Activated CD8-positive, alpha-beta memory T cell treated with anti-CD3 and anti-CD28 coated beads, Interleukin-2, amount 50 U/mL, for 24 hours (primary cell): ENCODE results near the gene HS6ST3.

Source experiments
- DNase-seq: peaks from one replicate; pipeline ENCODE4 v3.0.0-alpha.2; 2020; ENCODE audit errors: extremely low read depth

Gene HS6ST3

GRCh38 chr13:96834626-96835025, 744.7 kb downstream of the HS6ST3 start:
- no peak for DNase-seq

GRCh38 chr13:96835546-96835945, 745.6 kb downstream of the HS6ST3 start:
- no peak for DNase-seq

DNA sequence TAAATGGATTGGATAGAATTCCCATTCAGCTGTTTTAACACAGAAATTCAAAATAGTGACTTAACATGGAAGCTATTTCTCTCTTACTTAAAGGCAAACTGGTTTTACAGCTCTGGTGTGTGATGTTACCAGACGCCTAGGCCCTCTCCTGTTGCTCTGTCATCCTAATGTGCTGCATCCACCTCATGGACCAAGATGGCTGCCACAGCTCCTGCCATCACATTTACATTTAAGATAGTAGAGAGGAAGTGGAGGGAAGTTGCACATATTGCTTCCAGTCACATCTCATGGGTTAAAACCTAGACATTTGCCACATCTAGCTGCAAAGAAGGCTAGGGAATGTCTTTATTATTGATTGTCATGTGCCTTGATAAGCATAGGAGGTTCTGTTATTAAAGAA, 746.8 kb downstream of the HS6ST3 start:
- DNase-seq: no peak

DNA sequence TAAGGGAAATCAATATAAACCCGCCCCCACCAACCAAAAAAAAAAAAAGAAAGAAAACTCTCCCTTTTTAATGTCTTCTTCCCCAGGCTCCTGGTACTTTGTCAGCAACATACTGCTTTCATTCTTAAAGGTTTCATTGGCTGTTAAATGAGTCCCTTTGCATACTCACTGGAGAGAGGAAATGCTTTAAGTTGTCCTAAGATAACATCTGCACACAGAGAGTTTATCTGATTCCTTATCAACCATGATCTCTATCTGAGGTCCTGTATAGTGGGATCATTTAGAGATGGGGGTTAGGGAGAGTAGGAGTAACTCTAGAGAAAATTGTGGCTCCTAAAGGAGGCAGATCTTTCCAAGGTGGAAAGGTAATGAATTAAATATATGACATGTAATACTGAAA, 747.9 kb downstream of the HS6ST3 start:
- no peak for DNase-seq

GRCh38 chr13:96844195-96844594, 754.3 kb downstream of the HS6ST3 start:
- no peak for DNase-seq

DNA sequence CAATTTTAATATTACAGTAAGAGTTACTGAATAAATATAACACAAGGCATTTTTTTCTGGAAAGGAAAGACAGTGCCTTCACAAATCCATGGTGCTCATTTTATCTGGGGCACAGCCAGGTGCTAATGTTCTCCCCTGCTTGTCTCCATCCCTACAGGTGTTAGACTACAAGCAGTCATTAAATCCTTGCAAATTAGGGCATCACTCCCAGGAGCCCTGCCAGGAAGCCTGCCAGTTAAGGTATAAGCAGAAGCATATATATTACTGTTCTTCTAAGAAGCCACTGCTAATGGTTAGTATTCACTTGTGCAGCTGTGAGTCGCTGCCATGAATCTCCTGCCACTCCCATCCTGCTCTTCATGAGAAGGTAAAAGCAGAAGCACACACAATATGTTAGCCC, 754.7 kb downstream of the HS6ST3 start:
- DNase-seq: no peak

DNA sequence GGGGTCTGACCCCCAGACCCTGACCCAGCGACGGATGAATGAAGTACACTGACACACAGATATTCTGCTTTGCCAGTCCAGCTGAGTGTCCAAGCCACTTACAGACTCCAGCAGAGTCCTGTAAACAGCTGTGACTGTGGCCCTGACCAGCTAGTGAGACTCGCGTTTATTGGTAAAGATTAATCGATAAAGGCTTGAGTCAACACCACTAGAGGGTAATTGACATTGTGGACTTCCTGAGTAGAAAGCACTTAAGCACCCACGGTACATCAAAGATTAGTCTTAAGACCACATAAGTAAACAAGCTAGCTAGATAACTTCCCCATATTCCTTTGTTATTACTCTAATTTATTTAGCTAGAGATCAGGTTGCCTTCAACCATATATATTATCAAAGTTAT, 758.4 kb downstream of the HS6ST3 start:
- DNase-seq: no peak

GRCh38 chr13:96849091-96849490, 759.2 kb downstream of the HS6ST3 start:
- no peak for DNase-seq

- DNase-seq: no peak
These were observed 760.7 kb downstream of the HS6ST3 start for GRCh38 chr13:96850538-96851145.

DNA sequence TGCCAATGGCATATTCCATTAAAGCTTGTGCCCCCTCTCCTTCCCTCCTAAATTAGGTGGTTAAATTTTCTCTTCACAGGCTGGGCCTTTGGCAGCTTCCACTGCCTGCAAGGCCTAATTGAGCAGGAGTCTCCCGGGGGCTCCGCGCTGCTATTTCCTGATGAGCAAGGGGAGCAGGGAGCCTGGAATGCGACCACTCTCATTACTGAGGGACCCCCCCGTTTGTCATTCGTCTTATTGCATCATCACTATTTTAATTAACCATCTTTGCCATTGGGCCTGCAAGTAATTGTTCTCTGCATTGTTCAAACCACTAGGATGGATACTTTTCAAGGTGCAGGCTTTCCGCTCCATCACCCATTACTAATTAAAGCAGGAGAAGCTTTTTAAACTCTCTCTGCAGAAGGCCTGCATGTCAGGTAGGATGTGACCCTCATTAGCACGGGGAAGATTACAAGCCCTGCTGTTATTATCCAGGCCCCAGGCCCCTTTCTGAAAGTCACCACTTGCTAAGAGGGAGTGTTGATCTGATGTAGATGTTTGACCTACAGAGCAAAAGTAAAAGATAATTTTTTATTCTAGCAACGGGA, 762.0 kb downstream of the HS6ST3 start:
- DNase-seq: no peak

- no peak for DNase-seq
These were observed 768.4 kb downstream of the HS6ST3 start for GRCh38 chr13:96858133-96858826.

DNA sequence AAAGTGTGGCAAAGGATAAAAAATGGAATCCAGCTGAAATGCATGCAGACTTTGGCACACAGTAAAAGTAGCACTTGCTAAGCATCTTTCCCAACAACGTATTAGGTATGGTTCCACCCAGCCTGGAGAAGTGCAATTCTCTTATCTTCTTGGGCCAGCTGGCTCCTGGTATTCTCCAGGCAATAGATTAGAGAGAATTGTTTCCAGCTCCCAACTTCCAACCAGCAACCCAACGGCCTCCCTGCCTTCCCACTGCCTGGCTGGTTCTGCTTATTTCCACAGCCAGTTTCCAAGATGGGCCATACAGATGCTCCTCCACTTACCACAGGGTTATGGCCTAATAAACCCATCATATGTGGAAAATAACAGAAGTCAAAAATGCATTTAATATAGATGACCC, 771.0 kb downstream of the HS6ST3 start:
- no peak for DNase-seq

- DNase-seq: no peak
These were observed 772.2 kb downstream of the HS6ST3 start for GRCh38 chr13:96862093-96862492.

- DNase-seq: no peak
These were observed 773.1 kb downstream of the HS6ST3 start for GRCh38 chr13:96862999-96863398.

DNA sequence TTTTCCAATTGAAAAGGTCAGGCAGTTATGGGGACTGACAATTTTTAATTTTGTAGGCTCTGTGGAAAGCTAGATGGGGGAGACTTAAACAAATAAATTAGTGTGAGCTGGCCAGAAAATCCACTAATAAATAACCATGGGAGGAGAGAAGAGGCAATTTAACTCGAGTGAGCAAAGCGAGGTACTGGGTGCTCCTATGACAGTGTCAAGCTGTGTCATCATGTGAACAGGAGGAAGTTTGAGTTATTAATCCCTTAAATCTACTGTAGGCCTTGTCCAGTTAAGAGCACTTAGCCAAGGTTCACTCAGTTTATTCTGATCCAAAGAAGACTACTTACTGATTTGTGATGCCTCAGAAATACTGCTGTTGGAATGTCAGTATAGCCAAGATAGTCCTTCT, 781.6 kb downstream of the HS6ST3 start:
- DNase-seq: no peak

DNA sequence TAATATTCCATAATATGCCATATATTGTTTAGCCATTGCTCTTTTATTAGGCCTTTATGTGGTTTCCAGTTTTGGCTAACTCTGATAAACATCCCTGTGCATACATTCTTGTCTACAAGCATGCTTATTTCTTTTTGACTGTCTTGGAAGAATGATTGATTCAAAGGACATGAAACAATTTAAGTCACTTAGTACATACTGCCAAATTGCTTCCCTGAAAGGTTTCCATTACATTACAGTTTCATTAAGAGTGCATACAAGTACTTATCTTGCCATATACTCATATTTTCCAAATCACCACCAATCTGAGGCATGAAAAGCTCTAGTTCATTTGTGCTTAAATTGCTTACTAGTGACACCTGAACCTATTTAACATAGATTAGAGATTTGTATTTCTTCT, 790.5 kb downstream of the HS6ST3 start:
- no peak for DNase-seq
